Measurements from ENCODE around the gene SERF2. TPM values are rescaled to one million over a fixed set of nuclear protein-coding genes. Genes with fewer than 3 reads are reported as not detected.

Gene SERF2
- total and polyA plus RNA-seq, 2 of the 13 experiments (the other 11 are each of a cell fraction or from before 2014, with no cell fraction given): 811 to 1,257 TPM

DNA sequence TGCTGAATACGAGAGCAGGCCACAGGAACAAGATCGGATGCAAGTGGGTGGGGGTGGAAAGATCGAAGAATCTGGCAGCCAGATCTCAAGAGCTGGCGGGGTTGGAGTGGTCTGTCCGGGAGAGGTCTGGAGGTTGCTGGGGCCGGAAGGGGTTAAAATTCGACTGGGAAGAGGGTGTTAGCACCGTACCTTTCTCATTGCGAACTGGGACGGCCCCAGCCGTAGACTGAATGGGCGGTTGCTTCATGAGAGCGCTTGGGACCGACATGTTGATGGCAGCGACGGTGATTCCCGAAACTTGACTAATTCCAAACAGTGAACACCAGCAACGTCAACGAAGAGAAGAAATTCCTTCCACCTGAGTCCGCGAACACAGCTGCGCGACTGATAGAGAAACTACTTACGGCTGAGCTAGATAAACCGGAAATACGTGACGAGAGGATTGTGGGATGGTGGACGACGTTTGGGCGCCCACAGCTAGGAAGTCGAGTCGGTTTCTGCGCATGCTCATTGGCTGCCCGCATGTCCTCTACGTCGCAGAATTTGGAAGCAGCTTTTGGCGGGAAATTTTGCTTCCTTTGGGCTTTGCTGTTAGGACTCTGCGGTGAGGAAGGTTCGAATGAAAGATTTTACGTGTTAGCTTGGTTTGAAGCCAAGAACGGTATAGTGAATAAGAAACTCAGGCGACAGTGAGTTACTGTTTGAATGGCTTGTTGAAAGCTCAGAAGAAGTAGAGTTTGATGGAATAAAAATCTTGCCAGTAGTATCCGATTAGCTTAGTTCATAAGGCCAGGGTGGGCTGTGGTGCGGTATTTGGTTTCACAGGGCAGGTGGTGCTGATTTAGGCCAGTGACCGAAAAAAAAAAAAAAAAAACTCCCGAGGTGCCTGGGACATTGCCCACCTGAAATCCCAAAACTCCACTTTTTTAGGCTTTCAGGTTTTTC is 32.5 kb downstream of the SERF2 start, which contains the start of gene MFAP1 (continued):
- TF ChIP-seq, protein P1, sequence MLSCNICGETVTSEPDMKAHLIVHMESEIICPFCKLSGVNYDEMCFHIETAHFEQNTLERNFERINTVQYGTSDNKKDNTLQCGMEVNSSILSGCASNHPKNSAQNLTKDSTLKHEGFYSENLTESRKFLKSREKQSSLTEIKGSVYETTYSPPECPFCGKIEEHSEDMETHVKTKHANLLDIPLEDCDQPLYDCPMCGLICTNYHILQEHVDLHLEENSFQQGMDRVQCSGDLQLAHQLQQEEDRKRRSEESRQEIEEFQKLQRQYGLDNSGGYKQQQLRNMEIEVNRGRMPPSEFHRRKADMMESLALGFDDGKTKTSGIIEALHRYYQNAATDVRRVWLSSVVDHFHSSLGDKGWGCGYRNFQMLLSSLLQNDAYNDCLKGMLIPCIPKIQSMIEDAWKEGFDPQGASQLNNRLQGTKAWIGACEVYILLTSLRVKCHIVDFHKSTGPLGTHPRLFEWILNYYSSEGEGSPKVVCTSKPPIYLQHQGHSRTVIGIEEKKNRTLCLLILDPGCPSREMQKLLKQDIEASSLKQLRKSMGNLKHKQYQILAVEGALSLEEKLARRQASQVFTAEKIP (CRISPR knock-in tag; IDR thresholded peaks at IDR 0.05; ENCODE audit: borderline replicate concordance): no peak
- TF ChIP-seq ZNF780A (CRISPR knock-in tag; IDR thresholded peaks at IDR 0.05): no peak; the same call in 1 of the 2 replicates
- no peak for TF ChIP-seq KLF6 (CRISPR knock-in tag; IDR thresholded peaks at IDR 0.05)
- TF ChIP-seq KLF9 (CRISPR knock-in tag; IDR thresholded peaks at IDR 0.05; ENCODE audit: low read depth): peak; percentile 60; the same call in 1 of the 2 replicates
- no peak for TF ChIP-seq CBX1 (IDR thresholded peaks at IDR 0.05; ENCODE audit: low read depth)
- no peak for TF ChIP-seq ZNF549 (CRISPR knock-in tag; IDR thresholded peaks at IDR 0.05)
- TF ChIP-seq, protein P2, sequence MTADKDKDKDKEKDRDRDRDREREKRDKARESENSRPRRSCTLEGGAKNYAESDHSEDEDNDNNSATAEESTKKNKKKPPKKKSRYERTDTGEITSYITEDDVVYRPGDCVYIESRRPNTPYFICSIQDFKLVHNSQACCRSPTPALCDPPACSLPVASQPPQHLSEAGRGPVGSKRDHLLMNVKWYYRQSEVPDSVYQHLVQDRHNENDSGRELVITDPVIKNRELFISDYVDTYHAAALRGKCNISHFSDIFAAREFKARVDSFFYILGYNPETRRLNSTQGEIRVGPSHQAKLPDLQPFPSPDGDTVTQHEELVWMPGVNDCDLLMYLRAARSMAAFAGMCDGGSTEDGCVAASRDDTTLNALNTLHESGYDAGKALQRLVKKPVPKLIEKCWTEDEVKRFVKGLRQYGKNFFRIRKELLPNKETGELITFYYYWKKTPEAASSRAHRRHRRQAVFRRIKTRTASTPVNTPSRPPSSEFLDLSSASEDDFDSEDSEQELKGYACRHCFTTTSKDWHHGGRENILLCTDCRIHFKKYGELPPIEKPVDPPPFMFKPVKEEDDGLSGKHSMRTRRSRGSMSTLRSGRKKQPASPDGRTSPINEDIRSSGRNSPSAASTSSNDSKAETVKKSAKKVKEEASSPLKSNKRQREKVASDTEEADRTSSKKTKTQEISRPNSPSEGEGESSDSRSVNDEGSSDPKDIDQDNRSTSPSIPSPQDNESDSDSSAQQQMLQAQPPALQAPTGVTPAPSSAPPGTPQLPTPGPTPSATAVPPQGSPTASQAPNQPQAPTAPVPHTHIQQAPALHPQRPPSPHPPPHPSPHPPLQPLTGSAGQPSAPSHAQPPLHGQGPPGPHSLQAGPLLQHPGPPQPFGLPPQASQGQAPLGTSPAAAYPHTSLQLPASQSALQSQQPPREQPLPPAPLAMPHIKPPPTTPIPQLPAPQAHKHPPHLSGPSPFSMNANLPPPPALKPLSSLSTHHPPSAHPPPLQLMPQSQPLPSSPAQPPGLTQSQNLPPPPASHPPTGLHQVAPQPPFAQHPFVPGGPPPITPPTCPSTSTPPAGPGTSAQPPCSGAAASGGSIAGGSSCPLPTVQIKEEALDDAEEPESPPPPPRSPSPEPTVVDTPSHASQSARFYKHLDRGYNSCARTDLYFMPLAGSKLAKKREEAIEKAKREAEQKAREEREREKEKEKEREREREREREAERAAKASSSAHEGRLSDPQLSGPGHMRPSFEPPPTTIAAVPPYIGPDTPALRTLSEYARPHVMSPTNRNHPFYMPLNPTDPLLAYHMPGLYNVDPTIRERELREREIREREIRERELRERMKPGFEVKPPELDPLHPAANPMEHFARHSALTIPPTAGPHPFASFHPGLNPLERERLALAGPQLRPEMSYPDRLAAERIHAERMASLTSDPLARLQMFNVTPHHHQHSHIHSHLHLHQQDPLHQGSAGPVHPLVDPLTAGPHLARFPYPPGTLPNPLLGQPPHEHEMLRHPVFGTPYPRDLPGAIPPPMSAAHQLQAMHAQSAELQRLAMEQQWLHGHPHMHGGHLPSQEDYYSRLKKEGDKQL (CRISPR knock-in tag; IDR thresholded peaks at IDR 0.05; ENCODE audit: low read depth): no peak
- no peak for TF ChIP-seq SRSF4 (IDR thresholded peaks at IDR 0.05; ENCODE audit: low read depth, low read length, poor library complexity, severe bottlenecking)
- TF ChIP-seq ZNF556 (CRISPR knock-in tag; IDR thresholded peaks at IDR 0.05; ENCODE audit: borderline replicate concordance): no peak
- TF ChIP-seq, protein P3, sequence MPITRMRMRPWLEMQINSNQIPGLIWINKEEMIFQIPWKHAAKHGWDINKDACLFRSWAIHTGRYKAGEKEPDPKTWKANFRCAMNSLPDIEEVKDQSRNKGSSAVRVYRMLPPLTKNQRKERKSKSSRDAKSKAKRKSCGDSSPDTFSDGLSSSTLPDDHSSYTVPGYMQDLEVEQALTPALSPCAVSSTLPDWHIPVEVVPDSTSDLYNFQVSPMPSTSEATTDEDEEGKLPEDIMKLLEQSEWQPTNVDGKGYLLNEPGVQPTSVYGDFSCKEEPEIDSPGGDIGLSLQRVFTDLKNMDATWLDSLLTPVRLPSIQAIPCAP (CRISPR knock-in tag; IDR thresholded peaks at IDR 0.05; ENCODE audit: low read depth): no peak
- no peak for TF ChIP-seq HNRNPK (IDR thresholded peaks at IDR 0.05; ENCODE audit: low read depth, low read length, poor library complexity, severe bottlenecking)
- TF ChIP-seq GABPA (IDR thresholded peaks at IDR 0.05; ENCODE audit: low read depth, low read length): peak; percentile 78
- TF ChIP-seq GABPA (CRISPR knock-in tag; IDR thresholded peaks at IDR 0.05; ENCODE audit: low read depth): peak; percentile 97
- TF ChIP-seq ZIK1 (CRISPR knock-in tag; IDR thresholded peaks at IDR 0.05; ENCODE audit: borderline replicate concordance, low read depth): peak; percentile 44; the same call in 1 of the 2 replicates
- no peak for TF ChIP-seq MTA3 (CRISPR knock-in tag; IDR thresholded peaks at IDR 0.05)

All from HepG2 (cell line).